GM19372 (cell line): Measurements from ENCODE around the gene FAM151B.

Source experiments
- ATAC-seq: cut with Tn5 transposase; IDR thresholded peaks from one replicate; pipeline ENCODE4 v1.9.1; 2021; ENCODE audit warnings: mild to moderate bottlenecking, low read depth, moderate library complexity; ENCODE audit not compliant: unreplicated experiment

The FAM151B gene

DNA sequence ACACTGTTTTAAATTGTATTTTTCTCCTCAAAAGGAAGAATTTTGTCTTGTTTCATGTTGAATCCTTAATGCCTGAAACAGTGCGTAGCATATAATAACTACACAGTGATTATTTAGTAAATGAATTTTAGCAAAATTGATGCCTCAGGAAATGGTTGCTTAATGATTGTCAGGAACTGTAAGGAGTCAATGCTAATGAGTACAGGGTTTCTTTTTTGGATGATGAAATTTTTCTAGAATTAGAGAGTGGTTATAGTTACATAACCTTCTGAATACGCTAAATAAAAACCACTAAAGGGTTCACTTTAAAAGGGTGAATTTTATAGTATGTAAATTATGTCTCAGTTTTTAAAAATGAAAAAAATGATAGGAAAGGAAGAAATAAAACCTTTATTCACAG is 14.9 kb downstream of the FAM151B start:
- ATAC-seq, result no peak

- no peak for ATAC-seq
Observed at GRCh38 chr5:80503641-80504040, 15.7 kb downstream of the FAM151B start.

- ATAC-seq, result no peak
Observed at GRCh38 chr5:80504833-80505232, 16.9 kb downstream of the FAM151B start.

DNA sequence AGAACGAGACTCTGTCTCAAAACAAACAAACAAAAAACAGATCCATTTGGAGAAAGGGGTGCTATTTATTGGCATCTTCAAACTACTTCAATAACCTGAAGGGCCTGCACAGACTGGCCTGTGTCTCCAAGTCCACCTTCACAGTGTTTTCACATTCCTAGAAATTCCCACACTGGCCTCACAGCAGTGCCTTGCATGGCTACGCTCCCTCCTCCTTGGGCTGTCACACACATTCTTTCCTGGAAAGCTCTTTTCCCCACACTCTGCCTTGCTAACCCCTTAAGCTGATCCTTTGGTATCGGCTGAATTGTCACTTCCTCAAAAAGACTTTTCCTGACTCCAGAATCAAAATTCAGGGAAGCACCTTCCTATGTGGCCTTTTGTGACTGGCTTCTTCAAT is 19.8 kb downstream of the FAM151B start:
- no peak for ATAC-seq

- ATAC-seq, result no peak
Observed at GRCh38 chr5:80508844-80509243, 20.9 kb downstream of the FAM151B start.

- no peak for ATAC-seq
Observed at GRCh38 chr5:80509362-80509761, 21.5 kb downstream of the FAM151B start.

GRCh38 chr5:80516826-80517225 is 28.9 kb downstream of the FAM151B start:
- no peak for ATAC-seq

DNA sequence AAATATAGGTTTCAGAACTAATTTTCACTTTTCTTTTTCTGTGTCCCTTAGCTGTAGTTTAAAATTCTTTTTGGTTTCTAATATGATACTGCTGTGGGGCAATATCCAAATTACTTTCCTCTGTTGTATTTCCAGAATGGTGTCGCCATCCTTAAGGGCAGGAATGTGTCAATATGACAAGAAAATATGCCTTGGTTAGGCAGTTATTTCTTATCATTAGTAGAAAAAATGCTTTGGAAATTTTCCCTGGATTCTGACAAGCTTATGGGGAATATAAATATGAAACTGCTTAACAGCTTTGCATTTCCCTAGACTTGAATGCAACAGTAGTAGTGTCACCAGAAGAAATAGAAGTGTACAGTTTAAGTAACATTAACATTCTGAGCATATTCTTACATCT is 52.8 kb downstream of the FAM151B start:
- no peak for ATAC-seq

DNA sequence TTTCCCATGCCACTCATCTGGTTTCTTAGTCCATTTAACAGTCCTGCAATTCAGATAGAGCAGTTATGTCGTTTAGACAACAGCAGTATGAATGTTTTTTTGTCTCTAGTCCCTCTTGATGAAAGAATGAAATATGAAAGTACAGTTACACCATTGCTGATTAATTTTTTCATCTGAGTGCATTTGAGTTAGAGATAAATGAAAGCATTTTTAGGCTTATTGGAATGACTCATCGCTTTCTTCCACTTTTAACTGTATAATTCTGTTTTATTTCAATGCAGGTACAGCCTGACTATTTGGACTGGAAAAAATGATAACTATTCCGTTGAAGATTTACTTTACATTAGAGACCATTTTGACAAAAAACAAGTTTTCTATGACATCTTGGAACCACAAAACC is 53.5 kb downstream of the FAM151B start:
- no peak for ATAC-seq

DNA sequence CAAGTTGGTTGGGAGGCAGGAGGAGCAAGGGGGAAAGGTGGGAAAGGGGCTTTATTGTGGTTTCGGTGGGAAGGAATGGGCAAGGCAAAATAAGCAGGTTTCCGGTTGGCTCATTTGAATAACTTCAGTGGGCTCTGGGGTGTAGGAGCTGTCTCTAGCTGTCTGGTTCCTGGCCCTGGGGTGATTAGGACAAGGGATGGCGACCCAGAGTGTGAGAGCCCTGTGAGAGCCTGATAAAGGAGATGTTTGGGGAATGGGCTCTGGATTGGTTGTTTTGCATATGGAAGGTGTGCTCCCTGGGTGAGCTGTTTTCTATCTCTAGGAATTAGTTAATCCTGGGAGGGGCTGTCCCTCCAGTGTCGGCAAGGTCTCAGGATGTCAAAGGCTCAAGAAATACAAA is 66.7 kb downstream of the FAM151B start:
- no peak for ATAC-seq

- no peak for ATAC-seq
Observed at GRCh38 chr5:80555099-80555498, 67.2 kb downstream of the FAM151B start.

GRCh38 chr5:80559244-80559643 is 71.3 kb downstream of the FAM151B start:
- ATAC-seq, result no peak

DNA sequence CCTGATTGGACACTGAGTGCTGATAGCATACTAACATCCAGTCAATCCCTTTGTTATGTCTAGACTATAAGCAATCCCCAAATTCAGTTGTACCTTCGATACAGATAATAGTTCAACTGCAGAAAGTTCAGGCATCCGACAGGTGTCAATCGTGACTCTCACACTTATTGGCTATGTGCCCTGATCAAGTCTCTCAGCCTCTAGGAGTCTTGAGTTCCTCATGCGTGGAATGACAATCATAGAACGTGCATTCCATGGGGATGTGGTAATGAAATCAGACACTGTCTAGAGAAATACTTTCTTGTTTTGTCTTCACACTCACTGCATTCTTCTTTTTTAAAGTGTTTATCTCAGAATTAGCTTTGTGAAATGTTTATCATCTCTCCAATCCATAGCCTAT is 77.4 kb downstream of the FAM151B start:
- no peak for ATAC-seq

- ATAC-seq, result no peak
Observed at GRCh38 chr5:80566711-80567259, 78.9 kb downstream of the FAM151B start.

DNA sequence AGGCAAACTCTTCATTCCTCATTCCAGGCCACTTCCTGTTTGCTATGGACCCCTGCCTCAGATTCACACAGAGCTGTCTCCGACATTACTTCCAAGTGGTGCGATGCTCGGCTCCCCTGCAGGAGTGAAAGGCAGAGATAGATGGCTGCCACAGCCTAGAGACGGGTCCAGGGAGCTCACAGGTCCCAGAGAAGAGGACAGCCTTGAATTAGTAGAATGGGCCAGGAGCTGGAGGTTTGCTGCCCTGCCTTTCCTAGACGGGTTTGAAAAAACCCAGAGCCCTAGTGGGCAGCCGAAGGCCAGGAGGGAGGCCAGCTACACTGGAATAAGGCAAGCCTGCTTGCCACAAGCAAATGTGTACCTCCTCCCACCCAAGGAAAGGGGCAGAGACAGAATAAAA is 80.4 kb downstream of the FAM151B start:
- ATAC-seq, result no peak

- ATAC-seq, result no peak
Observed at GRCh38 chr5:80569086-80569960, 81.4 kb downstream of the FAM151B start.

- no peak for ATAC-seq
Observed at GRCh38 chr5:80569961-80570786, 82.3 kb downstream of the FAM151B start, which contains the start of gene ANKRD34B. TSS of gene ANKRD34B (minus strand) at chr5:80570280. CDS start at chr5:80560019, 10,261 bp downstream.

GRCh38 chr5:80573062-80573461 is 85.2 kb downstream of the FAM151B start:
- no peak for ATAC-seq

DNA sequence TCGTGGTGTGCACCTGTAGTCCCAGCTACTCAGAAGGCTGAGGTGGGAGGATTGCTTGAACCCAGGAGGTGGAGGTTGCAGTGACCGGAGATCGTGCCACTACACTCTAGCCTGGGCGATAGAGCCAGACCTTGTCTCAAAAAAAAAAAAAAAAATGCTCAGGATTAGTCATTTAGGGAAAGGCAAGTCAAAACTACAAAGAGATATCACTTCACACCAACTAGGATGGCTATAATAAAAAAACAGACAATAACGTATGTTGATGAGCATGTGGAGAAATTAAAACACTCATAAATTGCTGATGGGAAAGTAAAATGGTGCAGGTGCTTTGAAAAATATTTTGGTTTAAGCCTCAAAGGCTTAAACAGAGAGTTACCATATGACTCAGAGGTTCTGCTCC is 88.5 kb downstream of the FAM151B start:
- ATAC-seq, result no peak

DNA sequence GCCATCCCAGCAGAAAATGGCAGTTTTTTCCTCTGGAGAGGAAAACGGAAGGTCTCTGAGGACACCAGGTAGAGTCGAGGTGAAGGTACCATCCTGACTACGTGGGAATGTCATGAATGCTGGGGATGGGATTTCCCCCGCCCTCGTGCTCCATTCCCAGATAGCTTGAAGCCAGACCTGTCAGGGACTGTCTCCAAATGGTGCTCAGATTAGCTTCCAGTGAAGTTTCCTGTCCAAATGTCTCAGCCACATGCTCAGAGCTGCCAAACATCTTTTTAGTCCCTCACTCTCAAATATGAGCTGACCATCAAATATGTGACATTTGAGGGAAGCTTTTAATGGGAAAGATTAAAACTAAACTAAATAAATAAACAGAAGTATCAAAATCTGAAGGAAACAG is 89.8 kb downstream of the FAM151B start:
- no peak for ATAC-seq

- ATAC-seq, result no peak
Observed at GRCh38 chr5:80579050-80579449, 91.2 kb downstream of the FAM151B start.
